ENCODE measurements around the gene PREB. TPM values are rescaled to one million over a fixed set of nuclear protein-coding genes. Genes with fewer than 3 reads are reported as not detected.
A peak's percentile ranks its signal among the peaks of the same experiment; 100 is the strongest.

Gene PREB
- total and polyA plus RNA-seq, 2 of the 13 experiments (the other 11 are each of a cell fraction or from before 2014, with no cell fraction given), result 112 to 192 TPM

GRCh38 chr2:27085673-27086089 is 48.8 kb downstream of the PREB start (continued):
- peak; percentile 38; the same call in 1 of the 2 replicates for TF ChIP-seq ZHX2 (IDR thresholded peaks at IDR 0.05; ENCODE audit: low read depth)
- TF ChIP-seq ZHX2 (CRISPR knock-in tag; IDR thresholded peaks at IDR 0.05; ENCODE audit: borderline replicate concordance), result no peak
- no peak for TF ChIP-seq ZNF205 (CRISPR knock-in tag; IDR thresholded peaks at IDR 0.05)
- TF ChIP-seq DNMT3B (CRISPR knock-in tag; conservative IDR thresholded peaks at IDR 0.05), result no peak
- TF ChIP-seq RBAK (CRISPR knock-in tag; IDR thresholded peaks at IDR 0.05), result peak; percentile 50; the same call in 1 of the 2 replicates
- no peak for TF ChIP-seq ZBED4 (CRISPR knock-in tag; IDR thresholded peaks at IDR 0.05; ENCODE audit: borderline replicate concordance)
- no peak for TF ChIP-seq ZNF317 (CRISPR knock-in tag; IDR thresholded peaks at IDR 0.05)
- 0 out of 2 replicates have a peak, but pooled peaks have one; percentile 33 for TF ChIP-seq BORCS8-MEF2B (CRISPR knock-in tag; IDR thresholded peaks at IDR 0.05)
- TF ChIP-seq NONO (IDR thresholded peaks at IDR 0.05), result no peak
- no peak for TF ChIP-seq NONO (CRISPR knock-in tag; conservative IDR thresholded peaks at IDR 0.05)
- no peak for TF ChIP-seq AKNA (CRISPR knock-in tag; IDR thresholded peaks at IDR 0.05; ENCODE audit: borderline replicate concordance)
- no peak for TF ChIP-seq MAFG (CRISPR knock-in tag; IDR thresholded peaks at IDR 0.05)
- TF ChIP-seq SP5 (CRISPR knock-in tag; IDR thresholded peaks at IDR 0.05; ENCODE audit: borderline replicate concordance, low read depth), result no peak
- TF ChIP-seq DMAP1 (CRISPR knock-in tag; IDR thresholded peaks at IDR 0.05), result no peak
- no peak for TF ChIP-seq ZNF678 (CRISPR knock-in tag; IDR thresholded peaks at IDR 0.05)
- no peak for TF ChIP-seq HDAC6 (IDR thresholded peaks at IDR 0.05; ENCODE audit: low read depth, low read length)
- TF ChIP-seq MYC (CRISPR knock-in tag; IDR thresholded peaks at IDR 0.05; ENCODE audit: borderline replicate concordance), result peak; percentile 66; the same call in 1 of the 2 replicates

Measured in HepG2 (cell line).